Nephron progenitor cell (in vitro differentiated cells): ENCODE results near the gene ACTA1.

Experiments
- DNase-seq: peaks from one replicate; pipeline ENCODE4 v3.0.0; 2021
- H3K27ac Mint-ChIP-seq: 2 replicates; pipeline ENCODE4 v1.8.0; 2021; ENCODE audit warnings: mild to moderate bottlenecking, moderate library complexity, mixed read lengths
- H3K27me3 Mint-ChIP-seq: 2 replicates; pipeline ENCODE4 v1.8.0; 2021; ENCODE audit warnings: mild to moderate bottlenecking, low read depth, mixed read lengths; ENCODE audit not compliant: poor library complexity
- H3K36me3 Mint-ChIP-seq: 2 replicates; pipeline ENCODE4 v1.8.0; 2021; ENCODE audit warnings: low read depth, mixed read lengths
- H3K4me1 Mint-ChIP-seq: 2 replicates; pipeline ENCODE4 v1.8.0; 2021; ENCODE audit warnings: mixed read lengths
- H3K4me3 Mint-ChIP-seq: 2 replicates; pipeline ENCODE4 v1.8.0; 2021; ENCODE audit warnings: mild to moderate bottlenecking, moderate library complexity, mixed read lengths
- H3K9me3 Mint-ChIP-seq: 2 replicates; pipeline ENCODE4 v1.8.0; 2021; ENCODE audit warnings: mild to moderate bottlenecking, moderate library complexity, mixed read lengths
- TF ChIP-seq, protein P1 (sequence below): fragments of 200-600 bp; sonication (generic); IDR thresholded peaks from 2 replicates; pipeline ENCODE4 v1.5.0; 2021; ENCODE audit warnings: antibody characterized with exemption

The ACTA1 gene

GRCh38 chr1:229390130-229390529 lies 43.8 kb downstream of the ACTA1 start:
- peaks cover 7% of the 10 kb centered on the region for H3K9me3 Mint-ChIP-seq
- H3K4me3 Mint-ChIP-seq = no peak overlapping the region
- TF ChIP-seq, protein P1, sequence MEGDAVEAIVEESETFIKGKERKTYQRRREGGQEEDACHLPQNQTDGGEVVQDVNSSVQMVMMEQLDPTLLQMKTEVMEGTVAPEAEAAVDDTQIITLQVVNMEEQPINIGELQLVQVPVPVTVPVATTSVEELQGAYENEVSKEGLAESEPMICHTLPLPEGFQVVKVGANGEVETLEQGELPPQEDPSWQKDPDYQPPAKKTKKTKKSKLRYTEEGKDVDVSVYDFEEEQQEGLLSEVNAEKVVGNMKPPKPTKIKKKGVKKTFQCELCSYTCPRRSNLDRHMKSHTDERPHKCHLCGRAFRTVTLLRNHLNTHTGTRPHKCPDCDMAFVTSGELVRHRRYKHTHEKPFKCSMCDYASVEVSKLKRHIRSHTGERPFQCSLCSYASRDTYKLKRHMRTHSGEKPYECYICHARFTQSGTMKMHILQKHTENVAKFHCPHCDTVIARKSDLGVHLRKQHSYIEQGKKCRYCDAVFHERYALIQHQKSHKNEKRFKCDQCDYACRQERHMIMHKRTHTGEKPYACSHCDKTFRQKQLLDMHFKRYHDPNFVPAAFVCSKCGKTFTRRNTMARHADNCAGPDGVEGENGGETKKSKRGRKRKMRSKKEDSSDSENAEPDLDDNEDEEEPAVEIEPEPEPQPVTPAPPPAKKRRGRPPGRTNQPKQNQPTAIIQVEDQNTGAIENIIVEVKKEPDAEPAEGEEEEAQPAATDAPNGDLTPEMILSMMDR = no peak
- H3K36me3 Mint-ChIP-seq = no peaks in the 10 kb centered on the region
- peaks cover 30% of the 10 kb centered on the region for H3K27me3 Mint-ChIP-seq
- no peak overlapping the region for H3K27ac Mint-ChIP-seq
- peaks cover 15% of the 10 kb centered on the region for H3K4me1 Mint-ChIP-seq
- DNase-seq = no peak

DNA sequence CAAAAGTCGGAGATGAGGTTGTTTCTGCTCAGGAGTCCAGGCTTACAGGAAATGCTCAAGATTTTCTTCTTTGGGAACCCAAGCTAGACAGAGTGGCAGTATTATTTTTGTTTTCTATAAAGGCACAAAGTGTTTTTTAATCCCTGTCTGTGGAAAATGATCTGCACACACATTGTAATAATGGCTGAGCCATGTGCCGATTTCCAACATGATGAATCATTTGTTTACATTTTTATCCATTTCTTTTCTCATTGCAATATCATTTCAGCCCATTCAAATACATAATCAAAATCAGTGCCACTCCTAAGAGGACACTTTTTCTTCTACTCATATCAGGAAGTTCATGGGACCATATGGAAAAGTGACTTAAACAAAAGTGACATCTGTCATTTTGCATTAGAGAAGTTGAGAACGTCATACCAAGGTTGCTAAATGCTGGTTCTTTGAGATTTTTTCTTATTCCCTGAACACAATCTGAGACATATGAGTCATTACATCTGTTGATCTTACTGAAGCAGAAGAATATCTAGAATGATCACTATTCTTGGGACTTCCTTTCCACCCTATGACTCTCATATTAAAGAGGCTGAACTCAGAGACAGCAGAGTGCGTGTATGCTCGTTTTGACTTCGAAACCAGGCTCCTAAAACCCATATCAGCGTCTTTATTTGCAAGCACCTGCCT lies 44.9 kb downstream of the ACTA1 start:
- Mint-ChIP-seq H3K4me1 (peaks cover 15% of the 10 kb centered on the region), H3K27me3 (peaks cover 24% of the 10 kb centered on the region), H3K9me3 (peaks cover 7% of the 10 kb centered on the region), H3K36me3 (no peaks in the 10 kb centered on the region), H3K27ac (no peak overlapping the region), H3K4me3 (no peak overlapping the region)
- DNase-seq = no peak
- TF ChIP-seq, protein P1 = no peak

GRCh38 chr1:229385853-229386456 lies 47.9 kb downstream of the ACTA1 start:
- no peak overlapping the region for H3K4me3 Mint-ChIP-seq
- H3K4me1 Mint-ChIP-seq = peaks cover 21% of the 10 kb centered on the region
- H3K27me3 Mint-ChIP-seq = peaks cover 15% of the 10 kb centered on the region
- TF ChIP-seq, protein P1 = no peak
- peak overlapping the region; percentile 16 for H3K27ac Mint-ChIP-seq
- H3K9me3 Mint-ChIP-seq = peaks cover 7% of the 10 kb centered on the region
- DNase-seq = no peak
- no peaks in the 10 kb centered on the region for H3K36me3 Mint-ChIP-seq

DNA sequence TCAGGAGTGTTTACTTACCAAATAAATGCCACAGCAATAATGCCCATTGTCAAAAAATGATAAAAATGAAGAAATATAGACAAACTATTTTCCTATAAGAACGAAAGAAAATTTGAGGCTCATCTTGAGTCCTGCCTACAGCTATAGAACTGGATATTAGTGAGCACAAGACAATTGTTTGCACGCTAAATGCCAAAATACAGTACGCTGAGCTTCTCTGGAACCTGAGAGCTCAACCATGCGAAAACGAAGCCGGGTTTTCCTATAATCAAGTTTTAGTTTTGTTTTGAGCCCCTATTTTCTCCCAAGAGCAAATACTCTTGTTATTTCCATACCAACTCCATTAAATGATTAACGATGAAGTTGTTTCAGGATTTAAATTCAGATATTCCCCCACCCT lies 49.1 kb downstream of the ACTA1 start:
- peak overlapping the region; percentile 66 for H3K27ac Mint-ChIP-seq
- no peak overlapping the region for H3K4me3 Mint-ChIP-seq
- peaks cover 4% of the 10 kb centered on the region for H3K9me3 Mint-ChIP-seq
- DNase-seq = no peak
- H3K4me1 Mint-ChIP-seq = peaks cover 32% of the 10 kb centered on the region
- TF ChIP-seq, protein P1 = no peak
- no peaks in the 10 kb centered on the region for H3K36me3 Mint-ChIP-seq
- H3K27me3 Mint-ChIP-seq = peaks cover 19% of the 10 kb centered on the region

DNA sequence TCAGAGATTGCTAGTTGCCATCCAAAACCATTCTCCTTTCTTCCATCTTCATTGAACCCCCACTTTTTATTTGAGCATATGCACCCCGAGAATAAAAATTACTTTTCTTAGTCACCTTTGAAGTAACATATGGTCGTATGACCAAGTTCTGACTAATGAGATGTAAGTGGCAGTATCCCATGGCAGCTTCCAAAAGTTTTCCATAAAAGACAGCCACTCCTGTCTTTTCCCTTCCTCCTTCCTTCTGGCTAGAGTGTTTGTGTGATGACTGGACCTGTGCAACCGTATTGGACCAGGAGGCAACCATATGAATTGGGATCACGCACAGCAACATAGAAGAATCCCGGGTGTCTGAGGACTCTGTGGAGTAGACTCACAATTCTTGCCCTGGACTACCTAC lies 49.9 kb downstream of the ACTA1 start:
- Mint-ChIP-seq H3K36me3 (no peaks in the 10 kb centered on the region), H3K4me1 (peaks cover 41% of the 10 kb centered on the region), H3K9me3 (no peaks in the 10 kb centered on the region), H3K27ac (no peak overlapping the region), H3K4me3 (no peak overlapping the region), H3K27me3 (peaks cover 12% of the 10 kb centered on the region)
- DNase-seq = no peak
- TF ChIP-seq, protein P1 = no peak

GRCh38 chr1:229383188-229383587 lies 50.7 kb downstream of the ACTA1 start:
- Mint-ChIP-seq H3K9me3 (no peaks in the 10 kb centered on the region), H3K4me3 (no peak overlapping the region), H3K27ac (no peak overlapping the region), H3K27me3 (peaks cover 8% of the 10 kb centered on the region), H3K36me3 (no peaks in the 10 kb centered on the region), H3K4me1 (peaks cover 42% of the 10 kb centered on the region)
- DNase-seq = no peak
- TF ChIP-seq, protein P1 = no peak
